GM13977 (cell line): Measurements from ENCODE around the gene MGMT.

ENCODE experiments used
- DNase-seq: peaks from one replicate; pipeline ENCODE4 v3.0.0; 2012; ENCODE audit warnings: low spot score
- in situ Hi-C: fragments of 300-500 bp; cut with MboI; formaldehyde crosslinking; loops from one replicate; pipeline ENCODE4 v1.12.0; 2022; ENCODE audit warnings: low sequenced_read_pairs, low pct_unique_long_range_greater_than_20kb, mixed read lengths, inconsistent platforms; ENCODE audit not compliant: unreplicated experiment
- TF ChIP-seq, protein P1 (sequence below): IDR thresholded peaks from 2 replicates; pipeline ENCODE4 v1.5.1; 2012; ENCODE audit warnings: mild to moderate bottlenecking, control low read depth; ENCODE audit not compliant: insufficient read depth; ENCODE audit errors: extremely low read depth, missing control alignments

Gene MGMT

DNA sequence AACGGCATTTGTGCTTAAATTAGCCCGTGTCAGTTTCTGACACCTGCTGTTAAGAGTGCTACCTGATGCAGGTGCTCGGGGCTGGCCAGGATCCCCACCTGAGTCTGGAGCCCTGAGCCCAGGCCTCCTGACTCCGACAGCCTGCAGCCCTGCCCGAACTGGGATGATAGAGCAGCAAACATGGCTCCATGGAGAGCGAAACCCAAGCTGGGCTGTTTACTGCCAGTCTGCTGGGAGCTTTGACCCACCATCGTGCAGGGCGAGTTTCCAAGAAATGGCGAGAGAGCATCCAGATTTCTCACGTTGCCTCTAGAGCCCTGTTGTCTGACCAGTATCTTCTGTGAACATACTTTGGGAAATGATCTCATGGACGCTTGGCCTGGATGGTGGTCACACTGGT, 66.2 kb downstream of the MGMT start:
- no peak for DNase-seq
- TF ChIP-seq, protein P1, sequence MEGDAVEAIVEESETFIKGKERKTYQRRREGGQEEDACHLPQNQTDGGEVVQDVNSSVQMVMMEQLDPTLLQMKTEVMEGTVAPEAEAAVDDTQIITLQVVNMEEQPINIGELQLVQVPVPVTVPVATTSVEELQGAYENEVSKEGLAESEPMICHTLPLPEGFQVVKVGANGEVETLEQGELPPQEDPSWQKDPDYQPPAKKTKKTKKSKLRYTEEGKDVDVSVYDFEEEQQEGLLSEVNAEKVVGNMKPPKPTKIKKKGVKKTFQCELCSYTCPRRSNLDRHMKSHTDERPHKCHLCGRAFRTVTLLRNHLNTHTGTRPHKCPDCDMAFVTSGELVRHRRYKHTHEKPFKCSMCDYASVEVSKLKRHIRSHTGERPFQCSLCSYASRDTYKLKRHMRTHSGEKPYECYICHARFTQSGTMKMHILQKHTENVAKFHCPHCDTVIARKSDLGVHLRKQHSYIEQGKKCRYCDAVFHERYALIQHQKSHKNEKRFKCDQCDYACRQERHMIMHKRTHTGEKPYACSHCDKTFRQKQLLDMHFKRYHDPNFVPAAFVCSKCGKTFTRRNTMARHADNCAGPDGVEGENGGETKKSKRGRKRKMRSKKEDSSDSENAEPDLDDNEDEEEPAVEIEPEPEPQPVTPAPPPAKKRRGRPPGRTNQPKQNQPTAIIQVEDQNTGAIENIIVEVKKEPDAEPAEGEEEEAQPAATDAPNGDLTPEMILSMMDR, result no peak
- in situ Hi-C loops, result no loop called here

DNA sequence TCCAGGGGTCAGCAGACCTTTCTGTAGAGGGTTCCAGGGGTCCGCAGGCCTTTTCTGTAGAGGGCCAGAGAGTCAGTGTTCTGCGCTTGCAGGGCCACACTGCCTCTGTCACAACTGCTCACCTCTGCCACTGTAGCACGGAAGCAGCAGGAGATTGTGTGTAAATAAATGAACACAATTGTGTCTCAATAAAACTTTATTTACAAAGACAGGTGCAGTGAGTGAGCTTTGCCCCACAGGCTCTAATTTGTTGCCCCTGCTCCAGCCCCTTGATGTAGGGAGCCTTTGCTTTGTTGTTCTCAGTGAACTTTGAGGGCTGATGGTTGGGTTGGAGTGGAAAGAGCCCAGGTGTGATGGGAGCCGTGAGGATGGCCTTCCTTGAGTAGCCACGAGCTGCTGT, 67.8 kb downstream of the MGMT start:
- in situ Hi-C loops, result no loop called here
- TF ChIP-seq, protein P1, result no peak
- DNase-seq, result no peak

DNA sequence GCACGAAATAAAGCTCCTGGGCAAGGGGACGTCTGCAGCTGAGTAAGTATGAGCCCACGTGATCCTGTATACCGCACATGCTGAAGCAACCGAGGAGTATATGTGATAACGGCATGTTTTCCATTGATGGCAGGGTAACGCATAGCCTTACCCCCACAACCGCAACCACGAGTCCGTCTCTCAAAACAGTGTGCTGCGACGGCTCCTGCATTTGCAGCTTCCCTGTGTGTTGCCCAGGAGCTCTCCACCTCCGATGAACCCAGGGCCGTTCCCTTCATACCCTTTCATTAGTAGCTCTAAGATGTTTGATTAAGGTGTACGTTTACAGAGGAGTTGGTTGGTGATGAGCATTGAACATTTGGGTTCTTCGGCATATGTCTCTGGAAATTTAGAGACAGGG, 69.3 kb downstream of the MGMT start:
- DNase-seq, result no peak
- TF ChIP-seq, protein P1, result no peak
- in situ Hi-C loops, result no loop called here

DNA sequence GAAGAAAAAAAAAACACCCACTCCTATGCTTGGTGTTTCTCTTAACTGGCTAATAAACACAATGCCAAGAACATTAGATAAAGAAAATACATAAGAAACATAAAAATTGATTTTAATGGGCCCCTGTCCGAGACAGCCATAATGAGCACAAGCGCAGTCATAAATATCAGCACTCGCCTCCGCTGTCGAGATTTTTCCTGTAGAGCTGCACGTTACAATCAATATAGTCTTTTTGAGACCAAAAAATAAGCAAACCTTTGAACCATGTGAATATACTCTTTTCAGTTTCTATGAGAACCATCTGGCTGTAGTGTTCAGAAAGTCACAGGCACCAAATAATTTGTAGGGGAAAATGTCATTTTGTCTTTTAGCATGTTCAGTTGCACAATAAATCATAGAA, 70.1 kb downstream of the MGMT start:
- TF ChIP-seq, protein P1, result no peak
- in situ Hi-C loops, result no loop called here
- DNase-seq, result no peak

DNA sequence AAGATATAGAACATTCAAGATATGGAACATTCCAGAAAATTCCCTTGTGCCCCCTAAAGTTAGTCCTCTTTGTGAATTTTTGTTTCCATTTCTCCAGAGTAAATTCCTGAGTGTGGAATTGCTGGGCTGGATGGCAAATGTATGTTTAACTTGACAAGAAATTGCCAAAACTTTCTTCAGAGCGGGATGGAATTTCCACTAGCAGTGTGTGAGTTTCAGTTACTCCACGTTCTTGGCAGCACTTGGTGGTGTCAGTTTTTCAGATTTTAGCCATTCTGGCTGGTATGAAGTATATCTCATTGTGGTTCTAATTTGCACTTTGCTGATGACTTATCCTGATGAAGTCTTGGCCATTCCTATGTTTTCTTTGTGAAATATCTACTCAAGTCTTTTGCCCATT, 71.2 kb downstream of the MGMT start:
- in situ Hi-C loops, result no loop called here
- no peak for DNase-seq
- TF ChIP-seq, protein P1, result no peak

DNA sequence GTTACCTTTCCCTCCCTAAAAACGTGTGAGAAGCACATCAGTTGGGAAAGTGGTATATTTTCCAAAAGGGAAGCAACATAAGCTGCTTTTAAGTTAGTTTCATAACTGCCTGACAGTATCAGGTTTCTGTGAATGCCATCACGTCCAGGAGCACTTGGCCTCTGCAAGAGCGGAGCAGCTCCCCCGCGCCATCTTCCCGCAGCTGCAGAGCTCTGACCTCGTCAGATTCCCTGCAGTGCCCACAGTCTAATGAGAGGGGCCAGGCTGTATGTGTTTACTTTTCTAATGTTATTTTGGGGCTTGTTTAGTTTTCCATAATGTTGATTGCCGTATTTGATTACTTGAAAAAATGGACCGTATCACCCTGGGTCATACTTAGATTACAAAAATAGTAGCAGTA, 74.2 kb downstream of the MGMT start:
- no peak for DNase-seq
- in situ Hi-C loops, result no loop called here
- TF ChIP-seq, protein P1, result no peak
